Liver (tissue), 3 donors: Measurements from ENCODE around the gene LRRC36.

ENCODE experiments used
- CTCF ChIP-seq: fragments of 150-350 bp; IDR thresholded peaks from 2 replicates; pipeline ENCODE4 v1.5.1; 2017; ENCODE audit warnings: improper control_type of control experiment, low read depth, low read length; ENCODE audit not compliant: missing input control
- EGR1 ChIP-seq, 2 donors: IDR thresholded peaks; 2 replicates each; pipeline ENCODE4 v1.6.1; 2016 to 2018; ENCODE audit warnings: antibody characterized with exemption in 2 of 2, low read depth in 2 of 2
- GABPA ChIP-seq, 2 donors: IDR thresholded peaks in 1 of 2; conservative IDR thresholded peaks in 1 of 2; 2 replicates each; pipeline ENCODE4 v1.6.1; 2016; ENCODE audit warnings: antibody characterized with exemption in 2 of 2, mild to moderate bottlenecking in 1 of 2, moderate library complexity in 1 of 2
- RAD21 ChIP-seq, 2 donors: IDR thresholded peaks; 2 replicates each; pipeline ENCODE4 v1.6.1; 2016; ENCODE audit warnings: antibody characterized with exemption in 2 of 2, mild to moderate bottlenecking in 2 of 2
- REST ChIP-seq: IDR thresholded peaks from 2 replicates; pipeline ENCODE4 v1.6.1; 2016; ENCODE audit warnings: antibody characterized with exemption, mild to moderate bottlenecking
- ZBTB33 ChIP-seq: IDR thresholded peaks from 2 replicates; pipeline ENCODE4 v1.6.1; 2016; ENCODE audit warnings: antibody characterized with exemption
- donor health status: healthy.
- donor health status: healthy.

- no peak for TF ChIP-seq RAD21 (IDR thresholded peaks at IDR 0.05)
- TF ChIP-seq CTCF = no peak
- TF ChIP-seq ZBTB33 = no peak
- TF ChIP-seq EGR1 (IDR thresholded peaks at IDR 0.05; ENCODE audit: low read depth in 2 of 2) = no peak
- no peak for TF ChIP-seq GABPA (IDR thresholded peaks at IDR 0.05 in 1 of 2, conservative IDR thresholded peaks at IDR 0.05 in 1 of 2)
- no peak for TF ChIP-seq REST
Measured at GRCh38 chr16:67283826-67284555, 42.6 kb upstream of the LRRC36 start.
